ENCODE measurements around the gene TMEM138. TPM values are rescaled to one million over a fixed set of nuclear protein-coding genes. Genes with fewer than 3 reads are reported as not detected.
A peak's percentile ranks its signal among the peaks of the same experiment; 100 is the strongest.

The TMEM138 gene
- total RNA-seq, 2 donors from 2014 or later, result 15.8 to 35.3 TPM

- intact Hi-C loops (cut with DNase I), result no loop called here
- Histone ChIP-seq H3K27me3 (no peaks in the 10 kb centered on the region), H3K36me3 (replicated peaks in 1 of 2; ENCODE audit: insufficient read depth in 1 of 2, low read depth in 2 of 2) (peaks cover 0 to 5% of the 10 kb centered on the region in 2 donors), H3K27ac (peak overlapping the region; percentile 12 to 89 (median 77)), H3K4me3 (no peak overlapping the region), H3K9me3 (no peaks in the 10 kb centered on the region), H3K4me1 (peaks cover 42% of the 10 kb centered on the region)
- ATAC-seq (peak; percentile 75), DNase-seq (peak; percentile 84 to 89 (median 86))
- TF ChIP-seq, protein P1, sequence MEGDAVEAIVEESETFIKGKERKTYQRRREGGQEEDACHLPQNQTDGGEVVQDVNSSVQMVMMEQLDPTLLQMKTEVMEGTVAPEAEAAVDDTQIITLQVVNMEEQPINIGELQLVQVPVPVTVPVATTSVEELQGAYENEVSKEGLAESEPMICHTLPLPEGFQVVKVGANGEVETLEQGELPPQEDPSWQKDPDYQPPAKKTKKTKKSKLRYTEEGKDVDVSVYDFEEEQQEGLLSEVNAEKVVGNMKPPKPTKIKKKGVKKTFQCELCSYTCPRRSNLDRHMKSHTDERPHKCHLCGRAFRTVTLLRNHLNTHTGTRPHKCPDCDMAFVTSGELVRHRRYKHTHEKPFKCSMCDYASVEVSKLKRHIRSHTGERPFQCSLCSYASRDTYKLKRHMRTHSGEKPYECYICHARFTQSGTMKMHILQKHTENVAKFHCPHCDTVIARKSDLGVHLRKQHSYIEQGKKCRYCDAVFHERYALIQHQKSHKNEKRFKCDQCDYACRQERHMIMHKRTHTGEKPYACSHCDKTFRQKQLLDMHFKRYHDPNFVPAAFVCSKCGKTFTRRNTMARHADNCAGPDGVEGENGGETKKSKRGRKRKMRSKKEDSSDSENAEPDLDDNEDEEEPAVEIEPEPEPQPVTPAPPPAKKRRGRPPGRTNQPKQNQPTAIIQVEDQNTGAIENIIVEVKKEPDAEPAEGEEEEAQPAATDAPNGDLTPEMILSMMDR (IDR thresholded peaks at IDR 0.05), result peak; percentile 94 to 99 (median 96)
- no peak for TF ChIP-seq POLR2A (IDR thresholded peaks at IDR 0.05)
- 26 to 67% methylated on average over 4 to 8 of the region's 8 CpGs for WGBS, 2 donors
These were observed 25.8 kb upstream of the TMEM138 start for GRCh38 chr11:61336171-61336935.

- intact Hi-C loops (cut with DNase I), result no loop called here
These were observed 24.3 kb upstream of the TMEM138 start for GRCh38 chr11:61337706-61338470.

GRCh38 chr11:61338783-61339489 is 23.2 kb upstream of the TMEM138 start:
- 90 to 92% methylated on average over 21 to 25 of the region's 26 CpGs for WGBS, 2 donors
- Histone ChIP-seq H3K4me3 (no peak overlapping the region), H3K27ac (no peak overlapping the region), H3K9me3 (no peaks in the 10 kb centered on the region), H3K4me1 (peaks cover 29% of the 10 kb centered on the region), H3K27me3 (no peaks in the 10 kb centered on the region), H3K36me3 (replicated peaks in 1 of 2; ENCODE audit: insufficient read depth in 1 of 2, low read depth in 2 of 2) (peaks cover 0 to 5% of the 10 kb centered on the region in 2 donors)
- DNase-seq (no peak), ATAC-seq (no peak)
- TF ChIP-seq POLR2A (IDR thresholded peaks at IDR 0.05), result no peak
- TF ChIP-seq, protein P1 (IDR thresholded peaks at IDR 0.05), result no peak
- intact Hi-C loops (cut with DNase I), result no loop called here

More at GRCh38 chr11:61337706-61338470, 24.3 kb upstream of the TMEM138 start:
- Histone ChIP-seq H3K27me3 (no peaks in the 10 kb centered on the region), H3K36me3 (replicated peaks in 1 of 2; ENCODE audit: insufficient read depth in 1 of 2, low read depth in 2 of 2) (peaks cover 0 to 5% of the 10 kb centered on the region in 2 donors), H3K27ac (no peak overlapping the region), H3K4me1 (peaks cover 34% of the 10 kb centered on the region), H3K4me3 (no peak overlapping the region), H3K9me3 (no peaks in the 10 kb centered on the region)
- ATAC-seq (no peak), DNase-seq (no peak)
- no peak for TF ChIP-seq POLR2A (IDR thresholded peaks at IDR 0.05)
- TF ChIP-seq, protein P1 (IDR thresholded peaks at IDR 0.05), result no peak
- 76 to 91% methylated on average over 6 to 15 of the region's 15 CpGs for WGBS, 2 donors

DNA sequence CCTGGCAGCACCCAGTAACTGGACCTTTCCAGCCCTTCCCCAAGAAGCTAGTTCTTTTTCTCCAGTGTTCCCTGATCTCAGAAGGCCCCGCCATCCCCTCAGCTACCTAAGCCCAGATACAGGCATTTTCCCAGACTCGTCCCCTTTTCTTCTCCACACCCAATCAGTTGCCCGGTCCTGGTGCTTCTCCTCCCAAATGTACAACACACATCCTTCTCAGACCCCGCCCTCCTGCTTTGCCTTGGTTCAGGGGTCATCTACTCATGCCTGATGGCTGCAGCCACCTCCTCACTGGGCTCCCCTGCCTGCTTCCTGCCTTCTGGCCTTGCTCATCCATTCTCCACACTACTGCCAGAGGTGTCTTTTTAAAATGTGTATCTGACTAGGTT is 22.7 kb upstream of the TMEM138 start:
- Histone ChIP-seq H3K27ac (no peak overlapping the region), H3K36me3 (replicated peaks in 1 of 2; ENCODE audit: insufficient read depth in 1 of 2, low read depth in 2 of 2) (peaks cover 0 to 5% of the 10 kb centered on the region in 2 donors), H3K27me3 (no peaks in the 10 kb centered on the region), H3K4me1 (peaks cover 24% of the 10 kb centered on the region), H3K9me3 (no peaks in the 10 kb centered on the region), H3K4me3 (no peak overlapping the region)
- TF ChIP-seq, protein P1 (IDR thresholded peaks at IDR 0.05), result no peak
- TF ChIP-seq POLR2A (IDR thresholded peaks at IDR 0.05), result no peak
- intact Hi-C loops (cut with DNase I), result no loop called here
- DNase-seq (no peak), ATAC-seq (no peak)
- WGBS, 2 donors, result 87 to 88% methylated on average over 4 of the region's 4 CpGs

Data from body of pancreas (tissue), 4 donors.